ENCODE data around the gene PLIN5. TPM values are rescaled to one million over a fixed set of nuclear protein-coding genes. Genes with fewer than 3 reads are reported as not detected.
A peak's percentile ranks its signal among the peaks of the same experiment; 100 is the strongest.
"Not testable (repeated sequence)": the region's sequence is repeated elsewhere in the genome, so short reads cannot be mapped to it uniquely, and the experiment has no call there.

Gene PLIN5
- total RNA-seq, 1 donor from 2014 or later: 0.20 TPM

DNA sequence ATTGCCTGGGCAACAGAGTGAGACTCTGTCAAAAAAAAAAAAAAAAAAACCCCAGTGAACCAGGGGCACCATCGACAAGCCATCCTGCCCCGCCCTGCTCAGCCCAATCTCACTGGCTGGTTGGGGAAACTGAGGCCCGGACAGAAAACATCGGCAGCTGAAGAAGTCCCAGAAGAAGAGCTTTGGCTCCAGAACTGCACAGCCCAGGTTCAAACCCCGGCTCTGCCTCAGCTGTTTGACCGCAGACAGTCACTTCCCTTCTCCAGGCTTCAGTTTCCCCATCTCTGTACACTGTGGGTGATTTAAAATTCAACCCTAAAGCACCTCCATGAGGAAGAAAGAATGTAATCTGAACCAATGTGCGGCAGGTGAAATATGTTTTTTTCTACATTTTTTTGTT lies 33.9 kb upstream of the PLIN5 start:
- DNase-seq (ENCODE audit: low read depth, low spot score): no peak

DNA sequence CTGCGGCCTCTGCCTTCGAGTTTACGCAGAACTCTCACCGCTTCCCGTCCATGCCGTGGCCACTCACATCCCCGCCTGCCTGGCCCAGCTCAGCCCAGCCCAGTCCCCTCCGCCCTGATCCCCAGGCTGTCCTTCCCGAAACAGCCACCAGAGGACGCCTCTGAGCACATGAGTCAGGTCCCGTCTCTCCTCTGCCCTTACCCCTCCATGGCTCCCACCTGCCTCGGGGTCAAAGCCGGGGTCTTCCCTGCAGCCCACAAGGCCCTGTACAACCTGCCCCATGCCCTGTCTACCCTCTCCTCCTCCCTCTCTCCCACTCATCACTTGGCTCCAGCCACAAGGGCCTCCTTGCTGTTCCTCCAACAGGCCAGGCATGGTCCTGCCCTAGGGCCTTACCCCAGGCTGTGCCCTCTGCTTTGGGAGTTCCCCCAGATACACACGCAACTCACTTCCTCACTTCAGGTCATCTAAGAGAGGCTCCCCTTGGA lies 32.6 kb upstream of the PLIN5 start:
- DNase-seq (ENCODE audit: low read depth, low spot score): no peak

DNA sequence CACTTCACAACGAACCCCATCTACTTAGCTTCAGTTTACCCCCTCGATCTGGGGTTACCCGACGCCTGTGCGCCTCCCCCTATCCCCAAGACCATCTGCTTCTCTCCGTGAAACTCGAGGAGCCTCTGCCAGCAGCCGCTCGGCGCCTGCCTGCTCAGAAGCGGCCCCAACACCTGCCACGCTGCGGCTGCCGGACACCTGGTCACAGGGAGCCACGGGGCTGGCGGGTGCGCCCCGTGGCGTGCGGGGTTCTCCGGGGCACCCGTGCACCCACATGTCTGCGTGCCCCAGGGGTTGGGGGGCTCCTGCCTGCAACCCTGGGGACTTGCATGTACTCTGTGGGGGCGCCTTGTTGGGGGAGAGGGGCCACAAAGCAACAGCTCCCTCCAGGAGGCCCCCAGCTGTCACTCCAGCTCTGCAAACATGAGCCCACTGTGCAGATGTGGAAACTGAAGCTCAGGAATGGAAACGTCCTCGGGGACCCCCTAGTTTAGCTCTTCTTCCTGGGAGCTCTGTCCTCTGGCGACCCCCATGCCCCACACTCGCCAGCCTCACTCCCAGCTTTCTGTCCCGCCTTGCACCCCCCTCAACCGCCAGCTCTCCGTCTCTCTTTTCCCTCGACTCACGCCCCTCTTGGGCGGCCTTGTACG lies 31.5 kb upstream of the PLIN5 start:
- DNase-seq (ENCODE audit: low read depth, low spot score): no peak

DNA sequence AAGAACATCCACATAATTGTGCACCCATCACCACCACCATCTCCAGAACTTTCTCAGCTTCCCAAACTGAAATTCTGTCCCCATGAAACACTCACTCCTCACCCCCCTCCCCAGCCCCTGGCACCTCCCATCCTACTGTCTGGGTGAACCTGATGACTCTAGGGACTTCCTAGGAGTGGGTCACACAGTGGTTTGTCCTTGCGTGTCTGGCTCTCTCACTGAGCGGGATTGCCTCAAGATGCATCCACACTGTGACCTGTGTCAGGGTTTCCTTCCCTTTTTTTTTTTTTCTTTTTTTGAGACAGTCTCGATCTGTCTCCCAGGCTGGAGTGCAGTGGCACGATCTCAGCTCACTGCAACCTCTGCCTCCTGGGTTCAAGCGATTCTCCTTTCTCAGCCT lies 28.5 kb upstream of the PLIN5 start:
- not testable (repeated sequence) for DNase-seq (ENCODE audit: low read depth, low spot score)

GRCh38 chr19:4562085-4562484 lies 27.1 kb upstream of the PLIN5 start:
- DNase-seq (ENCODE audit: low read depth, low spot score): not testable (repeated sequence)

GRCh38 chr19:4559569-4559968 lies 24.5 kb upstream of the PLIN5 start, which contains the start of gene SEMA6B:
SEMA6B (minus strand) TSS chr19:4559684; CDS start chr19:4558457, 1,227 bp downstream.
- DNase-seq (ENCODE audit: low read depth, low spot score): peak; percentile 71

DNA sequence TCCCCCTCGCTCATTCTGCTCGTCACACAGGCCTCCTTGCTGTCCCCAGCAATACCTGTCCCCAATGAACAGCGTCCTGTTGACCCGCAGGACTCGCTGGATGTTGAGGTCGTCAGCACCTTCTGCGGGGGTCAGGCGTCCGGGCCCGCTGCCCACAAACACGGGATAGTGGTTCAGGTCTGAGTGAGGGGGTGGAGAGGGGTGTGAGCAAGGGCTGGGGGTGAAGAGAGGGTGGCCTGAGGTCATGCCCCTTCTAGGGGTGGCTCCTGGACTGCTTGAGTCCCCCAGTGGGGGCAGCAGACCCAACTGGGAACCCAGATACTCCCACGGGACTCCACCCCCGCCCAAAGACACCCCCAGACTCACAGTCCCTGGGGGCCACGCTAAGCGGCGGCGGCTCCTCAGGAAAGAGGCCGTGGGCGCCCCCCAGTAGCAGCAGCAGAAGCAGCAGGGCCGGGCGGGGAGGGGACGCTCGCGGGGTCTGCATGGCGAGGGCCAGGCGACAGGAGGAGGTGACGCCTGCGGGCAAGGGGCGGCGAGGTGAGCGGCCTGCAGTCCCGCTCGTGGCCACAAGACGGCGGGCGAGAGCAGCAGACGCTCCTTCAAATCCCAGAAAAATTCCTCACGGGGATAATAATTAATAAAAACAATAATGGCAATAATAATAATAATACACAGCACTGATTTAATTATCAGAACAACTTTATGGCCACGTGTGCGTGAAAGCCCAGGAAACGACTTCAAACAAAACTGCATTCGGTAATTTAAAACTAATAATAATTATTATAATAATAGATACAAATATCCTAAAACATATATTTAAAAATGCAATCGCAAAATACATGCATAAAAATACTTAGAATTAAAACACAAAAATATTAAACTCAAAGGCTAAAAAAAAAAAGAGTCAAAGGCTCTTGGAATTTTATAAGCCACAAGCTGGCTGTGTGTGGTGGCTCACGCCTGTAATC lies 23.2 kb upstream of the PLIN5 start:
- DNase-seq (ENCODE audit: low read depth, low spot score): no peak

DNA sequence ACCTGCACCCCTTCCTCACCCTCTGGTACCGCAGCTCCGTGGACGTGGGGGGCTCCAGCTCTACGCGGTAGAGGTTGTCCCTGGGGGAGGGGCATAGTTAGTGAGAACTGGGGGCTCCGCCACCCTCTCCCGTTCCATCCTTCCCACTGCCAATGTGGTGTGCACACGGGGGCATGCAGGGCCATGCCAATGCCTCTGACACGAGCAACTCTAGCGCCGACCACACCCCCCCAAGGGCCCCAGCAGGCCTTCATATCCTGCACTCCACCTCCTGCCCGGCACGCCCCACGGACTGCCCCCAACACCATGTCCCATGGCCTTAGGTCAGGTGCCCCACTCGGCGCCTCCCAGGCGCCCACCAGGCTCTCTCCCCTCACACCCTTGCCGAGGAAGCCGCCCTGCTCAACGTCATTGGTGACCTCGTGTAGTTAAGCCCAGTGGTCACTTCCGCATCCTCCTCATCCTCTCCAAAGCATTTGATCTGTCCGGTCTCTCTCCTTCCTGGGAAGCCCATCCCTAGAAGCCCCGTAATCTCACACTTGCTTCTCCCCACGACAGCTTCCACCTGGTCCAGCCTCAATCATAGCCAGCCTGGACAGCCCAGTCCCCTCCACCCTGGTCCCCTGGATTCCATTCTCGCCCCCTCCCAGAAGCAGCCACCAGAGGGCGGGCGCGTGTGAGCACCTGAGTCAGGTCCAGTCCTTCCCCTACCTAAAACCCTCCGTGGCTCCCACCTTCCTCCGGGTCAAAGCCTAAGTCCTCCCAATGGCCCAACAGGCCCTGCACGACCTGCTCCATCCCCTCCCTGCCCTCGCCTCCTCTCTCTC lies 22.3 kb upstream of the PLIN5 start:
- DNase-seq (ENCODE audit: low read depth, low spot score): no peak

GRCh38 chr19:4556597-4557127 lies 21.6 kb upstream of the PLIN5 start:
- DNase-seq (ENCODE audit: low read depth, low spot score): no peak

GRCh38 chr19:4555657-4556561 lies 20.9 kb upstream of the PLIN5 start:
- no peak for DNase-seq (ENCODE audit: low read depth, low spot score)

- DNase-seq (ENCODE audit: low read depth, low spot score): no peak
Observed at GRCh38 chr19:4554717-4555116, 19.7 kb upstream of the PLIN5 start.

GRCh38 chr19:4553775-4554174 lies 18.8 kb upstream of the PLIN5 start:
- DNase-seq (ENCODE audit: low read depth, low spot score): no peak

- no peak for DNase-seq (ENCODE audit: low read depth, low spot score)
Observed at GRCh38 chr19:4553092-4553695, 18.2 kb upstream of the PLIN5 start.

- no peak for DNase-seq (ENCODE audit: low read depth, low spot score)
Observed at GRCh38 chr19:4552525-4552819, 17.4 kb upstream of the PLIN5 start.

- no peak for DNase-seq (ENCODE audit: low read depth, low spot score)
Observed at GRCh38 chr19:4550479-4551050, 15.5 kb upstream of the PLIN5 start.

- no peak for DNase-seq (ENCODE audit: low read depth, low spot score)
Observed at GRCh38 chr19:4550018-4550417, 15.0 kb upstream of the PLIN5 start.

DNA sequence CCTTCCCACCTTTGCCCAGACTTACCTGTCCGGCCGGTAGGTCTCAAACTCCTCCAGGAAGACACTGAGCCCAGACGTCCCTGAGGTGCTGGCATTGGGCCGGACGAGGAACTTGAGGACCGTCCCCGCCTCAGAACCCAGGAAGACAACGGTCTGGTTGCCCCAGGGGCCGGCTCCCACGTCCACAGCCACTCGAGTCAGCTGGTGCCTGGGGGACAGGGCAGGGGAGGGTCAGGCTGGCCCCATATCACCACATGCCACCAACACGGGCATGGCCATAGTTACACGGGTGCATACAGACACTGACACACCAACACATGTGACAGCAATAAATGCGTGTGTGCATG lies 13.2 kb upstream of the PLIN5 start:
- no peak for DNase-seq (ENCODE audit: low read depth, low spot score)

- no peak for DNase-seq (ENCODE audit: low read depth, low spot score)
Observed at GRCh38 chr19:4547303-4548237, 12.5 kb upstream of the PLIN5 start.
